ENCODE results near the gene MSRB3.
"Not testable (repeated sequence)": the region's sequence is repeated elsewhere in the genome, so short reads cannot be mapped to it uniquely, and the experiment has no call there.

MSRB3 gene

GRCh38 chr12:65460063-65460462 is 181.6 kb downstream of the MSRB3 start:
- no peak for DNase-seq

DNA sequence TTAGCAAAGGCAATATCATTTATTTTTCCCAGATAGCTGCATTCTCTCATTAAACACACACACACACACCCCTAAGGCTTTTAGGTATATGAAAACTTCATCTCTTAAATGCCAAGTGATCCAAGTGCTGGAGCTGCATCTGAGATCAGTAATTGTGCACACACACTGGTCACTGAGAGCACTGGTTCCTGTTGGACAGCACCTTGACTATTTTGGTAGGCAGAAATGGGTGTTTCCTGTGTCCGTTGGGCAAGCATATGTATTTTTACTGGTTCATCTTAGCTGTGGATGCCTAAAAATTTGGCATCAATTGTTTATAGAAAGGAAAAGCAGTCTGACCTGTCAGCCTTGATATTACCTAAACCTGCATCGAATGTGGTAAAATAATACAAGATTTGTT is 182.5 kb downstream of the MSRB3 start:
- DNase-seq = no peak

DNA sequence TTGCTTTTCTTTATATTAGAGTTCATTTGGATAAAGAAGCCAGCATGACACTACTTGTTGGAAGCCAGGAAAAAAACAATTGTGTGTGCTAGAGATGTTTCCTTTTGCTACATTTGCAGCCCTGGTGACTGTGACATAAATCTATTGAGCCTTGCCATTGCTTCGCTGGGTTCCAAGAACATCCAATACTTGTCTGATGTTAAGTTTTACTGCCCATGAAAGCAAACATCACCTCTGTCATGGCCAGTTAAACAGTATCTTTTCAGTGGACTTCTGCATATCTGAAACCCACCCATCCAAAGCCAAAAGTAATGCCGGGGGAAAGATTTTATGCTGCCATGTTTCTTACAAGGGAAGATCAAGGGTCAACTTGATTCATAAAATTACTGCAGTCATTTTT is 184.0 kb downstream of the MSRB3 start:
- no peak for DNase-seq

- no peak for DNase-seq
Measured at GRCh38 chr12:65463082-65463481, 184.6 kb downstream of the MSRB3 start.

GRCh38 chr12:65463611-65464010 is 185.1 kb downstream of the MSRB3 start:
- DNase-seq = no peak

DNA sequence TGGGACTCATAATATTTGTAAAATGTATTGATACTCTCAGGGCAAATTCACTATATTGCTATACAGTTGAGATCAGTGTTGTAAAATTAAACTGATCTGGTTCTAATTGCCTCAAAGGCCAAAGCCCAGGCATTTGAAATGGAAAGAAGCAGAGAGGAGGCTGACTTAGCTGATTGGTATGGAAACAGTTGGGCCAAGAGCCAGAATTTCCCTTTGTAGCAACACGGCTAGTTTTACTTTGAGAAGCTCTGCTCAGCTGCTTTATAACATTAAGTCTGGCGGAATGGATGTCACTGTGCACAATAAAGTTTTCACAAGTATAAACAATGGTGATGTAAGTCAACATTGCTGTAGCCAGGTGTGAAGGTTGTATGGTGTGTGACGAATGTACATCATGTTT is 186.4 kb downstream of the MSRB3 start:
- DNase-seq = no peak

DNA sequence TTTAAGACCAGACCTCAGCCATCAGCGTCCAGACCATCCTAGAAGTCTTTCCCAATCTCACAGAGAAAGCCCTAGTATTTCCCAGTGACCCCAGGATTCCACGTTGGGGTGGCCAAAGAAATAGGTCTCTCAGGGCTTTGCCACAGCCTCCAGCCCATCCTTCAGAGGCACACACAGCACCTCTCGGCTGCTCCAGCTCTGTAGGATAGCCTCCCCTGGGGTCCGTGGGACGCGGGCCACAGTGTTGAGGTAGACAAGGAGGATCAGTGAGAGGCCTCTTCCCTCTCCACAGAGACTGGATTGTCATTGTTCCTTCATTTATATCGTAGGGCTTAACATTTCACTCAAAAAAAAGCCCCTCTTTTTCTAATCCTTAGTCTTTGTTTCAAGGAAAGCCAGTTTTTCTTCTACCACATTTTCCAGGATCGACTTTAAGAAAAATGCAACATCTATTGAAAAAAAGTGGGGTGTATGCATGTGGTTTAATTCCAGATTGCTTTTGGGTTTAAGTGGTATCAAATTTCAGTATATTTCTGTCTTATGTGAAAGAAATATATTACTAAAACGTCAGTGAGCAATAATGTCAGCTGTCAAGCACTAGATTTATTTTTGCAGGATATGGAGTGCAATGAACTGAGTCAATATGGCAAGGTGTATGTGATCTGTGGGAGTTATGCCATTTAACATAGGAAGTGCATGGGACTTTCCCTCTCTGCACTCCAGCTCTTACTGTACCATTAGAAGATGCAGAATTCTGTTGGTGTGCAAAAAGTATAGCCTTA is 187.5 kb downstream of the MSRB3 start:
- DNase-seq = no peak

- DNase-seq = no peak
Measured at GRCh38 chr12:65466911-65467310, 188.4 kb downstream of the MSRB3 start.

GRCh38 chr12:65470256-65470655 is 191.8 kb downstream of the MSRB3 start:
- no peak for DNase-seq

DNA sequence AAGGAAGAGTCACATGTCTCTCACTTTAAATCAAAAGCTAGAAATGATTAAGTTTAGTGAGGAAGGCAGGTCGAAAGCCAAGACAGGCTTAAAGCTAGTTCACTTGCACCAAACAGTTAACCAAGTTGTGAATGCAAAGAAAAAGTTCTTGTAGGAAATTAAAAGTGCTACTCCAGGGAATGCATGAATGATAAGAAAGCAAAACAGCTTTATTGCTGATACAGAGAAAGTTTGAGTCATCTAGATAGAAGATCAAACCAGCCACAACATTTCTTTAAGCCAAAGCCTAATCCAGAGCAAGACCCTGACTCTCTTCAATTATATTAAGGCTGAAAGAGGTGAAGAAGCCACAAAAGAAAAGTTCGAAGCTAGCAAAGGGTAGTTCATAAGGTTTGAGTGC is 193.6 kb downstream of the MSRB3 start:
- no peak for DNase-seq

- no peak for DNase-seq
Measured at GRCh38 chr12:65474831-65475230, 196.3 kb downstream of the MSRB3 start.

DNA sequence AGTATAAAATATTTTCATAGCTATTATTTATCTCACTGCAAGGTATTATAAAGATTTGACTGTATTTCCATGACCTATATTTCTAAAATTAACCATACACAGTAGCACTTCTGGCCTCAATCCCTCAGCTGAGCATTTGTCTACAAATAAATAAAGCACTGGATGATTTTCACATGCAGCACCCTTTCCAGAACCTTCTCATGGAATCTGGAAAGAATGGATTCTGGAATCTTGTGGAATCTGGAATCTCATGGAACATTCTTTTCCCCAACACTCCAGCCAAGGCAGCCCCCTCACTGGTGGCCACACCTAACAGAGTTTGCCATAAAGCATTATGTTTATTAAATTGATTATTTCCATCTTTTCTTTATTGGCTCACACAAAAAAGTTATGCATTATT is 199.2 kb downstream of the MSRB3 start:
- DNase-seq = no peak

- DNase-seq = not testable (repeated sequence)
Measured at GRCh38 chr12:65483891-65484516, 205.5 kb downstream of the MSRB3 start.

- no peak for DNase-seq
Measured at GRCh38 chr12:65488197-65488596, 209.7 kb downstream of the MSRB3 start.

DNA sequence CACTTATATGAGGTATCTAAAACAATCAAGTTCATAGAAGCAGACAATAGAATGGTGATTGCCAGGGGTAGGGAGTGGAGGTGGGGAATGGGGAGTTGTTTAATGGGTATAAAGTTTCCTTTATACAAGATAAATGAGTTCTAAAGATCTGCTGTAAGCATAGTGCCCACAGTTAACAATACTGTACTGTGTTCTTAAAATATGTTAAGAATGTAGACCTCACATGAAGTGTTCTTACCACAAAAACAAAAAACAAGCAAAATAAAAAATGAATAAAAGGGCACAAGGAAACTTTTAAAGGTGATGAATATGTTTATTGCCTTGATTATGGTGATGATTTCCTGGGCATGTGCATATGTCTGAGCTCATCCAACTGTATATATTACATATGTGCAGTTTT is 211.8 kb downstream of the MSRB3 start:
- DNase-seq = no peak

DNA sequence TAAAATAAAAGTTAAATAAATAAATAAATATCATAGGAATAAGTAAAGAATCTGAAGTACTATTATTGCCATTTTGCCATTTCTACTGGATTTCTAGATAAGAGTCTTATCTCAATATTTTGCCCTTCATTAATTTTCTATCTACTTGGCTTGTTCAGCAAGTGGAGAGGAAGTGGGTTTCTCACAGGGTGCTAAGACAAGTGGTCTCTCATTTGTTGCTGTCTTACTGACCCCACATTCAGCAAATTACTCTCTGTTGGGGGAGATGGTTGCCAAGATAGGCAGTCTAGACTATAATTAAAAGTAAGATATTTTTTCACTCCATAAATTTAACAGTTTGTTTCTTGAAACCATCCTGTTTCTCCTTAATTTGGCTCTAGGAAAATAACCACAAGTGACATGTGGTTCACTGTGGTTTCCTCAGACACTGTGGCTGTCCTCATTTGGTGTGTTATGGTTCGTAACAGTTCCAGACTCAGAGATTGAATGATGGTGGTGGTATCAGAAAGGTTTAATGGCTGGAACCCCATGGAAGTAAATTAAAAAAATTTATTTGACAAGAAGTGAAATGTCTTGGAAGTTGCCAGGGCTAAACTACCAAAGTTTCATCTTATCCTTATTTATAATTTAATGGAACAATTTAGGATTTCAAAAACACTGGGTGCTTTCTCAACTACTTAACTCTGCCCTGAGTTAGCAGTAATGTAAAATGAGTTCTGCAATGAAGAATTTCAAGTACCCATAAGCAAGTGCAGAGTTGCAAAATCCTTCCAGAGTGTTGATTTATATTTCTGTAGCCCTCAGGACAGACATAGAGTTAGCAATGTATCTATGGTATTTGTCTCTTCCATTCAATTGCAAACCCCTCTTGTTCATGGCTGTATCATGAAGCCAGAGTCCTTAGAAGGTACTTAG is 214.8 kb downstream of the MSRB3 start:
- DNase-seq = no peak

GRCh38 chr12:65493913-65494245 is 215.4 kb downstream of the MSRB3 start:
- DNase-seq = no peak

GRCh38 chr12:65494537-65494936 is 216.1 kb downstream of the MSRB3 start:
- DNase-seq = no peak

DNA sequence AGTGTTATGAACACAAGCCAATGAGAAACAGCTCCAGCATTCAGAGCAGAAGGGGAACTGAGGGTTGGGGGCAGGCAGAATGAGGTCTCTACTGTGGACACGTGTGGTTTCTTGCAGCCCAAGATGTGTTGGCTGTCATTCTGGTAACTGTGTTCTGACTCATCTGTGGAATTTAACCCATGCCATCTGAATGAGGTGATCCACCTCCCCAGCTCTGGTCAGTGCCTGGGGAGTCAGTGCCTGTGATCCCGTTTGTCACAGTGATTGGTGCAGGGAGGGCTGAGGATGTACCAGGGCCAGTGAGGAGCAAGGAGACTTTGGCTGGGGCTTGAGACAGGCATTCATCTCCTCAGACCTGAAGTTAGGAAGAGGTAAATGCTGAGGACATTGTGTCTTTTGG is 216.8 kb downstream of the MSRB3 start:
- DNase-seq = no peak

- DNase-seq = no peak
Measured at GRCh38 chr12:65496617-65497016, 218.1 kb downstream of the MSRB3 start.

GRCh38 chr12:65497660-65498059 is 219.2 kb downstream of the MSRB3 start:
- no peak for DNase-seq

DNA sequence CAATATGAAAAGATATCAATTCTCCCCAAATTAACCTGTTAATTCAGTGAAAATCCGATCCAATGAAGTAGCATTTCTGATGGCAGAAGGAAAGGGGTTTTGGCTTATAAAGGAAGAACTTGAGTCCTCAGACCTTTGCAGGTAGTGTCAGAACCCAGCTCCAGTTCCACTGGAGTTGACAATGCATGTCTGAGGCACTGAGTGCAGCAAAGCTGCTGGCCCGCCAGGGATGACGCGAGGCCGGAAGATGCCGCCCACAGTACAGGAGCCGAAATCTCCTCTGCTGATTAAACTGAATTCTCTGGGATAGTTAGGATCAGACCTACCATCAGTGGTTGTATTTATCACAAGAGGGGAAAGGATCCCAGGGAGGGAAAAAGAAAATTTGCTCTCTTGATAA is 220.7 kb downstream of the MSRB3 start:
- no peak for DNase-seq

GRCh38 chr12:65500091-65500900 is 221.8 kb downstream of the MSRB3 start:
- DNase-seq = no peak
